Measurements from ENCODE around the gene UTS2B. TPM values are rescaled to one million over a fixed set of nuclear protein-coding genes. Genes with fewer than 3 reads are reported as not detected.

UTS2B gene
- total and polyA plus RNA-seq, 2 experiments from 2014 or later: 0.21 TPM; not detected in 1

GRCh38 chr3:191217301-191217700, 113.0 kb downstream of the UTS2B start (continued):
- TF ChIP-seq POLR2AphosphoS5 (IDR thresholded peaks at IDR 0.05; ENCODE audit: low read depth): no peak
- TF ChIP-seq, protein P1, sequence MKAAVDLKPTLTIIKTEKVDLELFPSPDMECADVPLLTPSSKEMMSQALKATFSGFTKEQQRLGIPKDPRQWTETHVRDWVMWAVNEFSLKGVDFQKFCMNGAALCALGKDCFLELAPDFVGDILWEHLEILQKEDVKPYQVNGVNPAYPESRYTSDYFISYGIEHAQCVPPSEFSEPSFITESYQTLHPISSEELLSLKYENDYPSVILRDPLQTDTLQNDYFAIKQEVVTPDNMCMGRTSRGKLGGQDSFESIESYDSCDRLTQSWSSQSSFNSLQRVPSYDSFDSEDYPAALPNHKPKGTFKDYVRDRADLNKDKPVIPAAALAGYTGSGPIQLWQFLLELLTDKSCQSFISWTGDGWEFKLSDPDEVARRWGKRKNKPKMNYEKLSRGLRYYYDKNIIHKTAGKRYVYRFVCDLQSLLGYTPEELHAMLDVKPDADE (IDR thresholded peaks at IDR 0.05): no peak
- TF ChIP-seq STAT1 (IDR thresholded peaks at IDR 0.05; ENCODE audit: unreplicated experiment): no peak
- TF ChIP-seq JUNB (IDR thresholded peaks at IDR 0.05; ENCODE audit: unreplicated experiment): no peak
- TF ChIP-seq EZH2phosphoT487 (IDR thresholded peaks at IDR 0.05; ENCODE audit: unreplicated experiment): no peak
- no peak for TF ChIP-seq NANOG (IDR thresholded peaks at IDR 0.05; ENCODE audit: borderline replicate concordance)
- no peak for TF ChIP-seq ZNF331 (CRISPR knock-in tag; IDR thresholded peaks at IDR 0.05; ENCODE audit: low read depth)

Other genes starting within 250 kb of the UTS2B start
- not detected in 2 replicates for gene OSTN, start 131.3 kb downstream of the UTS2B start, total RNA-seq (2014; rRNA removed; shearing (Covaris generic))
- gene OSTN, start 131.3 kb downstream of the UTS2B start, polyA plus RNA-seq (2016; fragmentation: Nextera tagmentation; extraction: Ambion mirVana): not detected in 2 replicates
- 25.4 and 28.3 TPM in 2 replicates for gene CCDC50, start 1.1 kb downstream of the UTS2B start, total RNA-seq (2014; rRNA removed; shearing (Covaris generic))
- 20.7 and 22.4 TPM in 2 replicates for gene CCDC50, start 1.1 kb downstream of the UTS2B start, polyA plus RNA-seq (2016; fragmentation: Nextera tagmentation; extraction: Ambion mirVana)
- gene PYDC2, start 130.6 kb upstream of the UTS2B start, total RNA-seq (2014; rRNA removed; shearing (Covaris generic)): not detected in 2 replicates
- not detected in 2 replicates for gene PYDC2, start 130.6 kb upstream of the UTS2B start, polyA plus RNA-seq (2016; fragmentation: Nextera tagmentation; extraction: Ambion mirVana)

All from GM23338 (cell line).